Esophagus muscularis mucosa (tissue), 3 donors: Measurements from ENCODE around the gene PELI2.

Experiments used
- POLR2A ChIP-seq: fragments of 450-650 bp; IDR thresholded peaks from one replicate; pipeline ENCODE4 v1.6.1; 2017; ENCODE audit warnings: antibody characterized with exemption, moderate library complexity, mild to moderate bottlenecking, low read depth
- POLR2AphosphoS5 ChIP-seq, 2 donors: sonication (generic); formaldehyde crosslinking; IDR thresholded peaks; one replicate each; pipeline ENCODE4 v1.6.1; 2017; ENCODE audit warnings: antibody characterized with exemption in 2 of 2
- TF ChIP-seq, protein P1 (sequence below), 3 experiments: fragments of 200-600 bp in 2 of 3; fragments of 450-650 bp in 1 of 3; sonication (generic) in 2 of 3; IDR thresholded peaks; one replicate each; pipeline ENCODE4 v1.5.1; 2017 to 2019; ENCODE audit warnings: antibody characterized with exemption in 3 of 3, mild to moderate bottlenecking in 2 of 3, moderate library complexity in 1 of 3

DNA sequence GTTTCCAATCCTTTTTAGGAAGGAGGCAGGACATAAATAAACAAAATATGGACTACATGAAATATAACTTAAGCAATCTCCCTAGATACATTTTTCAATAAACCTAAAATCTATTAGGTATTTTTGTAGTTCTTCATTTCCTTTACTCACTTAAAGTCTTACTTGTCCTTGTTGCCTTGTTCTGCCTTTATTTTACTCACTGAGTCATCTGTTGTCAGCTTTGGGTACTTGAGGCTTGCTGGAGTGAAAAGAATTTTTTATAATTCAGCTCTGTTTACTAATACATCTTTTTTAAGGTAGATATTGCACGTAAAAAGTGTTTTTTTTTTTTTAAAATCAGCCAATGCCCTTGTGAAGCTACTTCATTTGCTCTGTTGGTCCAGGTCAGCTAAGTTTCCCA lies 216.2 kb downstream of the PELI2 start:
- TF ChIP-seq POLR2AphosphoS5 (IDR thresholded peaks at IDR 0.05) (no peak), POLR2A (no peak)
- TF ChIP-seq, protein P1, sequence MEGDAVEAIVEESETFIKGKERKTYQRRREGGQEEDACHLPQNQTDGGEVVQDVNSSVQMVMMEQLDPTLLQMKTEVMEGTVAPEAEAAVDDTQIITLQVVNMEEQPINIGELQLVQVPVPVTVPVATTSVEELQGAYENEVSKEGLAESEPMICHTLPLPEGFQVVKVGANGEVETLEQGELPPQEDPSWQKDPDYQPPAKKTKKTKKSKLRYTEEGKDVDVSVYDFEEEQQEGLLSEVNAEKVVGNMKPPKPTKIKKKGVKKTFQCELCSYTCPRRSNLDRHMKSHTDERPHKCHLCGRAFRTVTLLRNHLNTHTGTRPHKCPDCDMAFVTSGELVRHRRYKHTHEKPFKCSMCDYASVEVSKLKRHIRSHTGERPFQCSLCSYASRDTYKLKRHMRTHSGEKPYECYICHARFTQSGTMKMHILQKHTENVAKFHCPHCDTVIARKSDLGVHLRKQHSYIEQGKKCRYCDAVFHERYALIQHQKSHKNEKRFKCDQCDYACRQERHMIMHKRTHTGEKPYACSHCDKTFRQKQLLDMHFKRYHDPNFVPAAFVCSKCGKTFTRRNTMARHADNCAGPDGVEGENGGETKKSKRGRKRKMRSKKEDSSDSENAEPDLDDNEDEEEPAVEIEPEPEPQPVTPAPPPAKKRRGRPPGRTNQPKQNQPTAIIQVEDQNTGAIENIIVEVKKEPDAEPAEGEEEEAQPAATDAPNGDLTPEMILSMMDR (IDR thresholded peaks at IDR 0.05): no peak
